HG03103 (cell line): ENCODE data around the gene CD163L1.
"Not testable (repeated sequence)": the region's sequence is repeated elsewhere in the genome, so short reads cannot be mapped to it uniquely, and the experiment has no call there.

Experiments
- ATAC-seq: cut with Tn5 transposase; IDR thresholded peaks from one replicate; pipeline ENCODE4 v1.9.1; 2021; ENCODE audit warnings: low read depth; ENCODE audit not compliant: unreplicated experiment

CD163L1 gene

GRCh38 chr12:7337790-7338189 is 106.2 kb downstream of the CD163L1 start:
- ATAC-seq: not testable (repeated sequence)

GRCh38 chr12:7327918-7328317 is 116.0 kb downstream of the CD163L1 start:
- ATAC-seq: no peak

- ATAC-seq: no peak
Measured at GRCh38 chr12:7324176-7324575, 119.8 kb downstream of the CD163L1 start.

GRCh38 chr12:7322599-7322998 is 121.4 kb downstream of the CD163L1 start:
- no peak for ATAC-seq

GRCh38 chr12:7321624-7322023 is 122.3 kb downstream of the CD163L1 start:
- no peak for ATAC-seq

- ATAC-seq: no peak
Measured at GRCh38 chr12:7319930-7320329, 124.0 kb downstream of the CD163L1 start.

GRCh38 chr12:7310070-7310469 is 133.9 kb downstream of the CD163L1 start:
- ATAC-seq: no peak
